Peyer's patch (tissue), 4 donors: ENCODE data around the gene CCM2.

Experiments
- CTCF ChIP-seq, 6 experiments: fragments of 450-650 bp in 4 of 6; fragments of 200-600 bp in 2 of 6; sonication (generic) in 1 of 6; IDR thresholded peaks; one replicate each; pipeline ENCODE4 v1.5.1; 2017 to 2019; ENCODE audit warnings: antibody characterized with exemption in 6 of 6, mild to moderate bottlenecking in 3 of 6, moderate library complexity in 1 of 6
- POLR2A ChIP-seq, 2 donors: fragments of 450-650 bp; IDR thresholded peaks; one replicate each; pipeline ENCODE4 v1.5.1; 2017; ENCODE audit warnings: antibody characterized with exemption in 2 of 2, mild to moderate bottlenecking in 2 of 2, moderate library complexity in 2 of 2

GRCh38 chr7:45021604-45022296, 21.7 kb downstream of the CCM2 start:
- TF ChIP-seq CTCF (IDR thresholded peaks at IDR 0.05) (no peak), POLR2A (IDR thresholded peaks at IDR 0.05) (no peak)
